Tibial artery (tissue), 4 donors: ENCODE results near the gene ADPRHL1.
A peak's percentile ranks its signal among the peaks of the same experiment; 100 is the strongest.

Source experiments
- DNase-seq, 2 donors: peaks; one replicate each; pipeline ENCODE4 v3.0.0-alpha.2; 2019
- H3K27ac ChIP-seq, 2 donors: fragments of 200-600 bp; sonication (generic) in 1 of 2; 1 replicate in 1 of 2; 2 replicates in 1 of 2; pipeline ENCODE4 v1.5.1; 2018 to 2019; ENCODE audit warnings: mild to moderate bottlenecking in 1 of 2
- H3K27me3 ChIP-seq, 2 donors: fragments of 200-600 bp; sonication (generic) in 1 of 2; one replicate each; pipeline versions ENCODE4 v1.5.1 to v1.6.0; 2016 to 2019
- H3K36me3 ChIP-seq, 3 donors: fragments of 200-600 bp; sonication (generic) in 2 of 3; one replicate each; pipeline ENCODE4 v1.5.1; 2016 to 2019; ENCODE audit warnings: mild to moderate bottlenecking in 2 of 3
- H3K4me1 ChIP-seq, 4 donors: fragments of 200-600 bp; sonication (generic) in 2 of 4; 1 replicate in 3 of 4; 2 replicates in 1 of 4; pipeline ENCODE4 v1.5.1; 2016 to 2019
- H3K4me3 ChIP-seq, 2 donors: fragments of 200-600 bp; sonication (generic) in 1 of 2; 1 replicate in 1 of 2; 2 replicates in 1 of 2; pipeline ENCODE4 v1.5.1; 2018 to 2019; ENCODE audit warnings: mild to moderate bottlenecking in 2 of 2
- H3K9me3 ChIP-seq, 3 donors: fragments of 200-600 bp; sonication (generic) in 1 of 3; one replicate each; pipeline ENCODE4 v1.5.1; 2016 to 2019
- intact Hi-C: fragments of 100-400 bp; cut with DNase I; formaldehyde crosslinking; loops from one replicate; pipeline ENCODE4 v1.15.0; 2023; ENCODE audit warnings: low total_unique reads
- TF ChIP-seq, protein P1 (sequence below), 2 experiments: fragments of 200-600 bp in 1 of 2; fragments of 450-650 bp in 1 of 2; IDR thresholded peaks; one replicate each; pipeline ENCODE4 v1.5.1; 2017 to 2019; ENCODE audit warnings: antibody characterized with exemption in 2 of 2, mild to moderate bottlenecking in 1 of 2, moderate library complexity in 1 of 2

ADPRHL1 gene

DNA sequence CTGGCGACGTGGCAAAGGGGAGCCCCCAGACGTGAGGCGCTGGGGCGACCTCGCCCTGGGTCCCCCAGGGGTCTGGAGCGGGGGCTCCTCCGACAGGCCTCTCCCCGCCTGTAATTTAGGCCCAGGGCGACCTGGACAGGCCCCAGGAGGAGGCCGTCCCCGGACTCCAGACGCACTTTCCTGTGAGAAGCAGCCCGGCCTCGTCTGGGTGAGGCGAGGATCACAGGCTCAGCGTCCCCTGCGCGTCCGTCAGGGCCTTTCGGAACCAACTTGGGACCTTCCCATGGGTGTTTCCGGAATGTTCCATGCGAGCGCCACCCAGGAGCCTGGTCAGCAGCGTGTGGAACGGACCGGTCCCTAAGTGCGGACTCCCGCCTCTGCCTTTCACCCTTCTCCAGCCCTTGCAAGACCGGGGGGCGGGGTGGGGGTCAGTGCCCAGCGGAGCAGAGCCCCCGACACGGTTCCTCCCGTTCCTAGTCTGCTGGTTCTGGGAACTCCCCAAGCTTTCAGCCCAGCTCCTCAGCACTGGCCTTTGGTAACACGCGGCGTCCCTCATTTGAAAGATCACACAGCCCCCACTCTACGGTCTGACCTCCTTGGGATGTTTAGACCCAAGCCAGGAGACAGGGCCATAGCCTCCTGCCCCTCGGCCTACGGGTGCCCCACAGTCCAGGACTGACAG is 88.2 kb downstream of the ADPRHL1 start:
- Histone ChIP-seq H3K27me3 (peaks cover 0 to 3% of the 10 kb centered on the region in 2 donors), H3K9me3 (no peaks in the 10 kb centered on the region), H3K4me3 (peak overlapping the region; percentile 56 to 72), H3K27ac (peak overlapping the region; percentile 75), H3K36me3 (peaks cover 0 to 4% (median 0%) of the 10 kb centered on the region in 3 donors), H3K4me1 (peaks cover 0 to 21% (median 16%) of the 10 kb centered on the region in 4 donors)
- TF ChIP-seq, protein P1, sequence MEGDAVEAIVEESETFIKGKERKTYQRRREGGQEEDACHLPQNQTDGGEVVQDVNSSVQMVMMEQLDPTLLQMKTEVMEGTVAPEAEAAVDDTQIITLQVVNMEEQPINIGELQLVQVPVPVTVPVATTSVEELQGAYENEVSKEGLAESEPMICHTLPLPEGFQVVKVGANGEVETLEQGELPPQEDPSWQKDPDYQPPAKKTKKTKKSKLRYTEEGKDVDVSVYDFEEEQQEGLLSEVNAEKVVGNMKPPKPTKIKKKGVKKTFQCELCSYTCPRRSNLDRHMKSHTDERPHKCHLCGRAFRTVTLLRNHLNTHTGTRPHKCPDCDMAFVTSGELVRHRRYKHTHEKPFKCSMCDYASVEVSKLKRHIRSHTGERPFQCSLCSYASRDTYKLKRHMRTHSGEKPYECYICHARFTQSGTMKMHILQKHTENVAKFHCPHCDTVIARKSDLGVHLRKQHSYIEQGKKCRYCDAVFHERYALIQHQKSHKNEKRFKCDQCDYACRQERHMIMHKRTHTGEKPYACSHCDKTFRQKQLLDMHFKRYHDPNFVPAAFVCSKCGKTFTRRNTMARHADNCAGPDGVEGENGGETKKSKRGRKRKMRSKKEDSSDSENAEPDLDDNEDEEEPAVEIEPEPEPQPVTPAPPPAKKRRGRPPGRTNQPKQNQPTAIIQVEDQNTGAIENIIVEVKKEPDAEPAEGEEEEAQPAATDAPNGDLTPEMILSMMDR (IDR thresholded peaks at IDR 0.05), result no peak
- intact Hi-C loops, result loop anchor here (5.0 kb wide), 1 partner anchor 68 kb away; the partner anchor contains the start of gene LAMP1
- DNase-seq, result peak in 1 of 2 donors; percentile 70

DNA sequence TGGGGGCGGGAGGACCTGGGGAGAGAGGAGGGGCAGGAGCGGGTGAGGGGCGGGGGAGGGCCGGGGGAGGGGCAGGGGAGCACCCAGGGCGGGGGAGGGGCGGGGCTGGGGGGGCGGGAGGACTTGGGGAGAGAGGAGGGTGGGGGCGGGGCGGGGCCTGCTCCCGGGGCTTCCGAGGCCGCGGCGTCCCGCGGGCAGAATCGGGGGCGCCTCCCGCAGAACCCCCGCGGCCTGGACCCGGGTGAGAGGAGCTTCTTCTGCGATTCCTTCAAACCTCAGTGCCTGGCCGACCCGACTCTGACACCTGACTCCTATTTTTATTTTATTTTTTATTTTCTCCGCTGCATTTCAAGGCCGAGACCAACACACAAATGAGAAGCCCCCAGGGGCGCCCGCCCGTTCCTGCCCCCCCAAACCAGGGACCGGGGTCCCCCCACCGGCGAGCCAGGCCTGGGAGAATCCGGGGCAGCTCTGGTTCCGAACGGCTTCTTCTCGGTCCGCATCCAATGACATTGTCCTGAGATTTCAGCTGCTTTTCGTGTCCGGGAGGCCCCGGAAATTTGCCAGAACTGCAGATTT is 88.9 kb downstream of the ADPRHL1 start:
- Histone ChIP-seq H3K27ac (peak overlapping the region; percentile 75), H3K9me3 (no peaks in the 10 kb centered on the region), H3K4me1 (peaks cover 0 to 21% (median 16%) of the 10 kb centered on the region in 4 donors), H3K36me3 (peaks cover 0 to 6% (median 0%) of the 10 kb centered on the region in 3 donors), H3K4me3 (peak overlapping the region; percentile 56 to 72), H3K27me3 (peaks cover 0 to 3% of the 10 kb centered on the region in 2 donors)
- peak in 1 of 2 donors; percentile 66 for DNase-seq
- intact Hi-C loops, result loop anchor here (5.0 kb wide), 1 partner anchor 67 kb away; the partner anchor contains the start of gene LAMP1
- TF ChIP-seq, protein P1 (IDR thresholded peaks at IDR 0.05), result no peak

DNA sequence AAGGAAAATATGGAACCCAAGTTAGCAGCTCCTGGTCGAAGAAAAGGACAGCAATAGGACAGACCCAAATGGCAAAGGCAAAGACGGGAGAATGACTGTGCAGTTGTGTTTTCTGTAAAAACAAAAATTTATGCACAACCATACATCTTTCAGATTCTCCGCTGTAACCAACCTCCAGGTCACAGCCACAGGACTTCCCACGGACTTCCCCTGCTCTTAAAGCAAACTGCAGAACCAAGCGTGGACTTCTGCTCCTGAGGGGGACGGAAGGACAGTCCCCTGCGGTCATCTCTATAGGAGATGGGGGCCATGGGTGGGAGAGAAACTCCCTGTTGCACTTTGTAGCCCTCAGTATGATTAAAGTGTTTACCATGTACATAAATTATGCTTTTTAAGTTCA is 91.9 kb downstream of the ADPRHL1 start:
- Histone ChIP-seq H3K36me3 (peaks cover 0 to 6% (median 0%) of the 10 kb centered on the region in 3 donors), H3K27me3 (peaks cover 0 to 3% of the 10 kb centered on the region in 2 donors), H3K4me3 (no peak overlapping the region), H3K4me1 (peaks cover 0 to 21% (median 16%) of the 10 kb centered on the region in 4 donors), H3K9me3 (no peaks in the 10 kb centered on the region), H3K27ac (no peak overlapping the region)
- no peak for DNase-seq
- intact Hi-C loops, result loop anchor here (5.0 kb wide), 1 partner anchor 64 kb away; the partner anchor contains the start of gene LAMP1
- TF ChIP-seq, protein P1 (IDR thresholded peaks at IDR 0.05), result no peak

DNA sequence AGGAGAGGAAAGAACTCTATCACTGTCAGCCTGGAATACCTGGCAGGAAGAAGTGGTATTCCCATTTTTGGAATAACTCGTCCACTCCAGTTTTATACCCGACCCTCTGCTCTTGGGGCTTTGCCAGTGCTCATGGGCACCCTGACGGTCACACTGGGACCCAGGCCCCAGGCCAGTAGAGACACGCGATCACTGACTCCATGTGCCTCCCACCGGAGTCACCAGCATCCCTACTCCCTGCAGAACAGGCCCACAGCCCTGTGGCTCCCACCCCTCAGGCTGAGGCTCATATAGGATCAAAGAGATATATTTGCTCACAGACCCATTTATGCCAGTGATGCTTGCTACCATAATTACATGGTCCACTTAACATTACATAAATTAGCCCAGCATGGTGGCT is 92.8 kb downstream of the ADPRHL1 start:
- peaks cover 0 to 6% (median 0%) of the 10 kb centered on the region in 3 donors for H3K36me3 ChIP-seq
- no peak overlapping the region for H3K27ac ChIP-seq
- TF ChIP-seq, protein P1 (IDR thresholded peaks at IDR 0.05), result no peak
- no peaks in the 10 kb centered on the region for H3K9me3 ChIP-seq
- peaks cover 0 to 3% of the 10 kb centered on the region in 2 donors for H3K27me3 ChIP-seq
- peaks cover 0 to 21% (median 16%) of the 10 kb centered on the region in 4 donors for H3K4me1 ChIP-seq
- H3K4me3 ChIP-seq, result no peak overlapping the region
- peak in 1 of 2 donors; percentile 48 for DNase-seq
- intact Hi-C loops, result loop anchor here (5.0 kb wide), 1 partner anchor 63 kb away; the partner anchor contains the start of gene LAMP1

DNA sequence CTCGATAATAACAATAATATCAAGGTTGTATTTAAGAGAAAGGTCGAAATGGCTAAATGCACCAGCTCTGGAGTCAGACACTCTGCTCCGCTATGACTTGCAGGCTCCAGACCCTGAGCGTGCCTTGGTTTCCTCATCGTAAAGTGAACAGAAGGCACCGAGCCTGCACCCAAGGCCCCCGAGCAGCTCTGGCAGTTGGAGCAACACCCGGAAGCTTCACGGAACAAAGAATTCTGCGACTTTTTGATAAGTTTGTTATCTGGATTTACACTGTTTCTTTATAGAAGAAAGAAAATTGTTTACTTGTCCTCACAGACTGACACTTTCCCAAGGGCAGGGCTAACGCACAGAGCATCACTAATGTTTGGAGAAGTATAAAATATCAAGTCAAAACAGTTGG is 93.7 kb downstream of the ADPRHL1 start:
- no peaks in the 10 kb centered on the region for H3K9me3 ChIP-seq
- peaks cover 0 to 15% (median 0%) of the 10 kb centered on the region in 3 donors for H3K36me3 ChIP-seq
- no peak overlapping the region for H3K4me3 ChIP-seq
- peak in 1 of 2 donors; percentile 33 for DNase-seq
- H3K4me1 ChIP-seq, result peaks cover 0 to 14% (median 9%) of the 10 kb centered on the region in 4 donors
- peaks cover 0 to under 1% of the 10 kb centered on the region in 2 donors for H3K27me3 ChIP-seq
- TF ChIP-seq, protein P1 (IDR thresholded peaks at IDR 0.05), result no peak
- no peak overlapping the region for H3K27ac ChIP-seq
- intact Hi-C loops, result no loop called here
